ENCODE measurements around the gene FZR1.

Gene FZR1

DNA sequence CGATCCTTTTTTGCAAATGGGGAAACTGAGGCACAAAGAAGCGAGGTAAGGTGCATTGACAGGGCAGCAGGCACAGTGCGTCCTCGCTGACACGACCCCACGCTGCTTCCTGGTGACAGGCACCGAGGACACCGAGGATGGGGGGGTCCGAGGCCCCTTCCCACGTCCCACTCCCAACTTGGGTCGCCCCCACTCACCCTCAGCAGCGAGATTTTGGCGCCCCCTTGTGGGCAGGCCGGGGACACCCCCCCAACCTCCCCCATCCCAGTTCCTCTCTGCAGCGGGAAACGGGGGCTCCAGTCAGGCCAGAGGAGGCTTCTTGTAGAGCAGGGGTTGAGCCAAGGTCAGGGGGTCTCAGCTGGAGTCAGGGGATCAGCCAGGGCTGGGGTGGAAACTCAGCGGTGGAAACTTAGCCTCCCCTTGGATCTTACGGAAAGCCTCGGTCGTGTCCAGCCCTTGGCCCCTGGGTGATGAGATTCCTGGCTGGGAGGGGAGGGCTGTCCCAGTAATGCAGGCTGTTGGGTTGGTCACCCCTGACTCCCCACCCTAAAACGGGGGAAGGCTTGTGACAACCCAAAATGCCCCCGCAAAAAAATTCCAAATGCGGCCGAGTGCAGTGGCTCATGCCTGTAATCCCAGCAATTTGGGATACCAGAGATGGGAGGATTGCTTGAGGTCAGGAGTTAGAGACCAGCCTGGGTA lies 34.0 kb upstream of the FZR1 start:
- DNase-seq (ENCODE audit: extremely low read depth in 1 of 2, low read depth in 1 of 2), result peak in 1 of 2 donors; percentile 30

DNA sequence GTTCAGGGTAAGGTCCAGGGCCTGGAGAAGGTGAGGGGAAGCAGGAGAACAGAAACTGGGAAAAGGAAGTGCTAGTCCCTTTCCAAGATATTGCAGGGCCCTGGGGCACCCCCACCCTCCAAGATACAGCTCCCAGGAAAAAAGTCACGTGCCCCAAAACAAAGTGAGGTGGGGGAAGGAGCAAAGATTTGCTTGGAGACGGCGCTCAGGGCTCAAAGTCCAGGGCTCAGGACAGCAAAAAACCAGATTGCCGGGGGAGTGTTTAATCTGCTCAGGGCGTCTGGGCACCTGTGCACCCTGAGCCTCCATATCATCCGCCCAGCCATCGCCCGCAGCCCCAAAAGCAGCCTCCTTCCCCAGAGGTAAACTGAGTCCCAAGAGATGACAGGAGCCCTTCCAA lies 32.1 kb upstream of the FZR1 start:
- DNase-seq (ENCODE audit: extremely low read depth in 1 of 2, low read depth in 1 of 2), result no peak

DNA sequence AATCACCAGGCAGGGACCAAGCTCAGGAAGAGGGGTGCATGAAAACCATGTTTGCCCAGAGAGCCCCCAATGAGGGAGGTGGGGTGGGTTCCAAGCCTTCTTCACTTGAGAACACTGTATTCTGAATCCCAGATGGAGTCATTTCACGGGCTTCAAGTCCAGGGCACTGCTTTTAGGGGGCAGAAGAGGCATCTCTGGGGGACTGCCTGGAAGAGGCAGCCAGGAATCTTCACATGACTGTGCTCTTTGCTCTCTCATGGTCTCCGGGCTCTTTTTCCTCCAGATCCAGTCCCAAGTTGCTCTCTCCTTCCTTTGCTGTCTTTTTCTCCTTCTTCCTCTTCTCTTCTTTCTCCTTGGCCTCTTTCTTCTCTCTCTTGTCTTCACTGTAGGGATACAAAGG lies 31.5 kb upstream of the FZR1 start:
- no peak for DNase-seq (ENCODE audit: extremely low read depth in 1 of 2, low read depth in 1 of 2)

DNA sequence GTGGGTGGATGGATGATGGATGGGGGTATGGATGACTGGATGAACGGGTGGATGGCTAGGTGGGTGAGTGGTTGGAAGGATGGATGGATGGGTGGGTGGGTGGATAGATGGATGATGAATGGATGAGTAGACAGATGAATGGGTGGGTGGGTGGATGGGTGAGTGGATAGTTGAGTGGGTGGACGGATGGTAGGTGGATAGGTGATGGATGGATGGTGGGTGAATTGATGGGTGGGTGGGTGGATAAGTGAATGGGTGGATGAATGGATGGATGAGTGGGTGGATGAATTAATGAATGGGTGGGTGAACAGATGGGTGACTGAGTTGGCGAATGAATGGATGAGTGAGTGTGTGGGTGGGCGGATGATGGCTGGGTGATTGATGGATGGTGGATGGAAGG lies 30.7 kb upstream of the FZR1 start:
- no peak for DNase-seq (ENCODE audit: extremely low read depth in 1 of 2, low read depth in 1 of 2)

DNA sequence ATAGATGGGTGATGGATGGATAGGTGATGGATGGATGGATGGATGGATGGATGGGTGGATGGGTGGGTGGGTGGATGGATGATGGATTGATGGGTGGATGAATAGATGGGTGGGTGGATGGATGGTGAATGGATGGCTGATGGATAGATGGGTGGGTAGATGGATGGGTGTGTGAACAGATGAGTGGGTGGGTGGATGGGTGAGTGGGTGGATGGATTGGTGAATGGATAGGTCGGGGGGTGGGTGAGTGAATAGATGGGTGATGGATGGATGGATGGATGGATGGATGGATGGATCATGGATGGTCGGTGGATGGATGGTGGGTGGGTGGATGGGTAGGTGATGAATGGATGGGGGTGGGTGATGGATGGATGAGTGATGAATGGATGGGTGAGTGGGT lies 29.3 kb upstream of the FZR1 start:
- DNase-seq (ENCODE audit: extremely low read depth in 1 of 2, low read depth in 1 of 2), result no peak

DNA sequence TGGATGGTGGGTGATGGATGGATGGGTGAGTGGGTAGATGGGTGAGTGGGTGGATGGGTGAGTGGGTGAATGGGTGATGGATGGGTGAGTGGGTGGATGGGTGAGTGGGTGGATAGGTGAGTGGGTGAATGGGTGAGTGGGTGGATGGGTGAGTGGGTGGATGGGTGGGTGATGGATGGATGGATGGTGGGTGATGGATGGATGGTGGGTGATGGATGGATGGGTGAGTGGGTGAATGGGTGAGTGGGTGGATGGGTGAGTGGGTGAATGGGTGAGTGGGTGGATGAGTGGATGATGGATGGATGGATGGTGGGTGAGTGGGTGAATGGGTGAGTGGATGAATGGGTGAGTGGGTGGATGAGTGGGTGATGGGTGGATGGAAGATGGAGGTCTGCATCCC lies 28.6 kb upstream of the FZR1 start:
- DNase-seq (ENCODE audit: extremely low read depth in 1 of 2, low read depth in 1 of 2), result no peak

DNA sequence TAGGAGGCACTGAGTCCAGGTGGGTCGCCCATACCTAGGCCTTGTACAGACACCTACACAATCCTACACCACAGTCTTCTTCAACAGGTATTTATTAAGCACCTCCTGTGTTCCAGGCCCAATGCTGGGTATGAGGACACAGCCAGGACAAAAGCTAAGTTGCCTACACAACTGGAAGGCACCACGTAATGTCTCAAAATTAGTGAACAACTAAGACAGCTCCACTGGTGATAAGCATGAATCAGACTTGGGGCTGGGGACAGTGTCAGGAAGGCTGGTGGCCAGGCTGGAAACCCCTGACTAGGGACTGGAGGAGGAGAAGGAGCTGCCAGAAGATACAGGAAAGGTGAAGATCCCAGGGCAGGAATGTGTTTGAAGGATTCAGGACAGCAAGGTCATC lies 28.2 kb upstream of the FZR1 start:
- DNase-seq (ENCODE audit: extremely low read depth in 1 of 2, low read depth in 1 of 2), result no peak

DNA sequence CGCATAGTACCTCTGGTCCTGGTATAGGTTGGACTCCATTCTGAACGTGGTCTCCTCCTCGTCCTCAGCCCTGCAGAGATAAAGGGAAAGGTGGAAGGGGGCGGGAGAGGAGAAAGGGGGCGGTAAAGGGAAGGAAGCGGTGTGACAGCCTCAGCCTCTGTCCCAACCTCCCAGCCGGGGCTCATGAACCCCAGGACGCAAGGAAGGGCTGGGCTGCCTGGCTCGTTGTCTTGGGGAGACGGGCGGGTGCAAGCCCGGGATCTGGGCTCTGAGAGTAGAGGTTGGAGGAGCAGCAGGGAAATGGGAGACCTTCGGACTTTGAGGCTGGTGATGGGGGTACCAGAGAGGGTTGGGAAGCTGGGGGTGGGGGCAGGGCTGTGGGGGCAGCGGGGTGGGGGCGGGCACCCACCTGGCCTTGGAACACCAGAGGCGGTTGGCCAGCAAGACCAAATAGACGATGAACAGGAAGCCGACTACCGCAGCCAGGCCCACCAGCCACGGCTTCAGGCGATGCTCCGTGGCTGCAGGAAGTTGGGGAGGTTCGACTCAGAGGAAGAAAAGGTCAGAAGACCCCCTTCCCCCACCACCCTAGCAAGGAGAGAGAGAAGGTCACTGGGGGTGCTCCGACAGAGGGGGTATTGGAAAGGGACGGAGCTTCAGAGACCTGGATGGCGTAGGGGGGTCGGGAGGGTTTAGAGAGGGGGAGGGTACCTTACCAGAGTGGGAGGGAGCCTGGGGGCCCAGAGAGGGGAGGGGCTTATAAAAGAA lies 27.5 kb upstream of the FZR1 start:
- no peak for DNase-seq (ENCODE audit: extremely low read depth in 1 of 2, low read depth in 1 of 2)

DNA sequence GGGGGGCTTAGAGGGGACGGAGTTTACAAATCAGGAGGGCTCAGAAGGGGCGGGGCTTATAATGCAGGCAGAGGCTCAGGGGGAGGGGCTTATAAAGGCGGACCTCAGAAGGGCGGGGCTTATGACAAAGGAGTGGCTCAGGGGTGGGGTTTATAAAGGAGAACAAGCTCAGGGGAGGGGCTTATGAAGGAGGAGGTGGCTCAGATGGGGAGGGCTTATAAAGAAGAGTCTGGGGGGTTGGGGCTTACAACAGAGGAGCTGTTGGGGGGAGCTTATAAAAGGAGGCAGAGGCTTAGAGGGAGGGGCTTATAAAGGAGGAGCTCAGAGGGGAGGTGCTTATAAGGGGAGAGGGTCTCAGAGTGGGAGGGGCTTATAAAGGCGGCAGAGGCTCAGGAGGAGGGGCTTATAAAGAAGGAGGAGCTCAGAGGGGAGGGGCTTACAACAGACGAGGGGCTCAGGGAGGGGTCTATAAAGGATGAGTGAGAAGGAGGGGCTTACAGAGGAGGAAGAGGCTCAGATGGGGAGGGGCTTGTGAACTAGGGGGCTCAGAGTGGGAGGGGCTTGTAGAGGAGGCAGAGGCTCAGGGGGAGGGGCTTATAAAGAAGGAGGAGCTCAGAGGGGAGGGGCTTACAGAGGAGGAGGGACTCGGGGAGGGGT lies 26.8 kb upstream of the FZR1 start:
- DNase-seq (ENCODE audit: extremely low read depth in 1 of 2, low read depth in 1 of 2), result no peak

DNA sequence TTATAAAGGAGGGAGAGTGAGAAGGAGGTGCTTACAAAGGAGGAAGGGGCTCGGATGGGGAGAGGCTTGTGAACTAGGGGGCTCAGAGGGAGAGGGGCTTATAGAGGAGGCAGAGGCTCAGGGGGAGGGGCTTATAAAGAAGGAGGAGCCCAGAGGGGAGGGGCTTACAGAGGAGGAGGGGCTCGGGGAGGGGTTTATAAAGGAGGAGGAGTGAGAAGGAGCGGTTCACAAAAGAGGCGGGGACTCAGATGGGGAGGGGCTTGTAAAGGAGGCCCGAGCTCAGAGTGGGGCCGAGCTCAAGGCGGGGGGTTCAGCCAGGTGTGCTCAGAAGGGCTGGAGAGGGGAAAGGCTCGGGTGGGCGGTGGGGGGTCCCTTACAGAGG lies 26.3 kb upstream of the FZR1 start:
- no peak for DNase-seq (ENCODE audit: extremely low read depth in 1 of 2, low read depth in 1 of 2)

DNA sequence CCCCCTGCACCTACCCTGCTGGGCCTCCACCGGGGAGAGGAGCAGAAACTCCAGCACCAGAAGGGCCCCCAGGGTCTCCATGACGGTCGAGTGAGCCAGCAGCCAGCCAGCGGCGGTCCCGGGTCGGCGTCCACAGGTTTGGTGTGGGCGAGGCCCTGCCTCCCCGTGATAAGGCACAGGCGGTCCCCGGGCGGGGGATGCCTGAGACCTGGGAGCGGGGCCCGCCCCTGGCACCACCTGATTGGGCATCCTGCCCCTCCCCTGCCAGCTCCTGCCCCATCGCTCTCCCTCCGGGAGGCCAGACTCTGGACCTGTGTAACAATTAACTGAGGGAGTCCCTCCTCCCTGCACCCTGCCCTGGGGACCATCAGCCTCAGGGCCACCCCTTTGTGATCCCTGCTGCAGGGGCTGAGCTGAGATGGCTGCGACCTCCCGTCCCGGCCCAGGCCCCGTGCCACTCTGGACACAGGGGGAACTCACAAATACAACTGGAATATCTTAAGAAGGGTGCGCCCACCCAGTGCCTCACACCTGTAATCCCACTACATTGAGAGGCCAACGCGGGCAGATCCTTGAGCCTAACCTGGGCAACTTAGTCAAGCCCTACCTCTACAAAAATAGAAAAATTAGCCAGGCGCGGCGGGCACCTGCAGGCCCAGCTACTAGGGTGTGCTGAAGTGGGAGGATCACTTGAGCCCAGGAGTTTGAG lies 25.6 kb upstream of the FZR1 start, which contains the start of gene SMIM24:
Gene SMIM24 (minus strand): TSS at position 143 of the 709 bp plus-strand sequence. CDS start 62 bp downstream, at position 81.
- DNase-seq (ENCODE audit: extremely low read depth in 1 of 2, low read depth in 1 of 2), result no peak

DNA sequence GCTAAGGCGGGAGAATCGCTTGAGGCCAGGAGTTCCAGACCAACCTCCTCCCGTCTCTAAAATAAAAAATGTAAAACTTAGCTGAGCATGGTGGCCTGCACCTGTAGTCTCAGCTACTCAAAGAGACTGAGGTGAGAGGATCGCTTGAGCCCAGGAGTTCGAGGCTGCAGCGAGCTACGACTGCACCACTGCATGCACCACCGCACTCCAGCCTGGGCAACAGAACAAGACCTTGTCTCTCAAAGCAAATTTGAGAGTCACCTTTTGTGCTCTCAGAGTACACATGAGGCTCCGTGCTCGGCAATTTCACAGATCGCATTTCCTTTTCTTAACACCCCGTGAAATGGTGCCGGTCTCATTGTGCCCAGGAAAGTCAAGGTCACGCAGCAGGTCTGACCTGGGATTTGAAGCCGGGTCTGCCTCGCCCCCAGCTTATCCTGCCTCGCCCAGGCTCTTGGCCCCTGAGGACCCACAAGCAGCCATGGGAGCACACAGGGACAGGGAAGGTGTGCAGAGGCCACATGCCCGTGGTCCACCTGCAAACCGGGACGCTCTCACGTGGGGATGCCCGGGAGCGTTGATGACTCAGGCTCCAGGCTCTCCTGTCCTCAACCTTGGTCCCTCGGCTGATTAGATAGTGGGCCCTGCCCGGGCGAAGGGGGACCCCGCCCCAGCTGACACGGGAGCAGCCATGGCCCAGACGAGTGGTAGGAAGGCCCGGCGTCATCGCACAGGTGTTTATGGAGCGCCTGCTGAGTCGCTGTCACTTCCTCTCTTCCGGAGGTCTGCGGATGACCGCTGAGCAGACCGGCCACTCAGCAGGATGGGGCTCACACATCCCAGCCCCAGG lies 24.6 kb upstream of the FZR1 start:
- DNase-seq (ENCODE audit: extremely low read depth in 1 of 2, low read depth in 1 of 2), result no peak

DNA sequence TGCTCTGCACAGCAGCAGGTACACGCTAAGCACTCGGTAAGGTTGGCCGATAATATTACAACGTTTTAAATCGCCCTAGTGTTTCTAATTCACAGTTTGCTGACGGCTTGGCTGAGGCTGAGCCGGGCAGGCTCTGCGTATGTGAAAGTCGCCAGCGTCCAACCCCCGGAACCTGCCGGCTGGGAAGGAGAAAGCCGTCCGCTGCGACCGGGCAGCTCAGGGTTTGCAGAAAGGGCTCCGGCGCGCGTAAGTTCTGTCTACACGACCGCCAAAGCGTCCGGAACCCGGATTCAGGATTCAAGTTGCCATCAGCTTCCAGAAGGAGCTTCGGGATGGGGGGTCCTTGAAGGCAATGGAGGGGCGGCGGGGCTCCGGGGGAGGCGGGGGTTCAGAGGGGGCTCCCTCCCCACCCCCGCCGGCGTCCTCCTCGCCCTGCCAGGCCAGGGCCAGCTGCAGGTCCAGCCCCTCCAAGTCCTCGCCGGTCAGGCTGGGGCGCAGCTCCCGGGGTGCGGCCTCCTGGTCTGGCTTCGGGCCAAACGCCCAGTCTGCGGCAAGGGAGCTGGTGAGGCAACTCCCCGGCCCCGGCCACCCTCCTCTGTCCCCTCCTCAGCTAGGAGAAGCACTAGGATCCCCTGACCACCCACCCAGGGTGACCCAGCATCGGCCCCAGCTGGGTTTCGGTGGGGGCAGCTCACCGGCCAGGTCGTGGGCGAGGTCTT lies 23.4 kb upstream of the FZR1 start:
- DNase-seq (ENCODE audit: extremely low read depth in 1 of 2, low read depth in 1 of 2), result no peak

DNA sequence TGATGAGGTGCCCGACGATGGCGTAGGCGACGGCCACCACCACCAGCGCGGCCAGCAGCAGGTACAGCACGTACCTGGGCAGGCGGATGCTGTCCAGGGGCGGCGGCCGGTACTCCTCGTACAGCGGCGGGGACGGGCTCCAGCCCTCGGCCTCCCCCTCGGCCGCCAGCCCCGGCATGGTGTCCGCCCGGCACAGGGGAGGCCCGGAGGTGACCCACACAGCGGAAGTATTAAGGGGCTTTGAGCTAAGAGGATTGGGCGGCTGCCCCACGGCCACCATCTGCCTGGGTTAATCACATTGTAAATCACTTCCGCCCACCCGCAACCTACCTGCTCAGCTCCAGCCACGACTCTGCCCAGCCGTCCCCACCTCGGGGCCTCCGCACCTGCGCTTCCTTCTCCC lies 22.9 kb upstream of the FZR1 start, which contains the start of gene SMIM44:
Gene SMIM44 (minus strand): TSS at position 216 of the 403 bp plus-strand sequence. CDS start 38 bp downstream, at position 178.
- DNase-seq (ENCODE audit: extremely low read depth in 1 of 2, low read depth in 1 of 2), result no peak

DNA sequence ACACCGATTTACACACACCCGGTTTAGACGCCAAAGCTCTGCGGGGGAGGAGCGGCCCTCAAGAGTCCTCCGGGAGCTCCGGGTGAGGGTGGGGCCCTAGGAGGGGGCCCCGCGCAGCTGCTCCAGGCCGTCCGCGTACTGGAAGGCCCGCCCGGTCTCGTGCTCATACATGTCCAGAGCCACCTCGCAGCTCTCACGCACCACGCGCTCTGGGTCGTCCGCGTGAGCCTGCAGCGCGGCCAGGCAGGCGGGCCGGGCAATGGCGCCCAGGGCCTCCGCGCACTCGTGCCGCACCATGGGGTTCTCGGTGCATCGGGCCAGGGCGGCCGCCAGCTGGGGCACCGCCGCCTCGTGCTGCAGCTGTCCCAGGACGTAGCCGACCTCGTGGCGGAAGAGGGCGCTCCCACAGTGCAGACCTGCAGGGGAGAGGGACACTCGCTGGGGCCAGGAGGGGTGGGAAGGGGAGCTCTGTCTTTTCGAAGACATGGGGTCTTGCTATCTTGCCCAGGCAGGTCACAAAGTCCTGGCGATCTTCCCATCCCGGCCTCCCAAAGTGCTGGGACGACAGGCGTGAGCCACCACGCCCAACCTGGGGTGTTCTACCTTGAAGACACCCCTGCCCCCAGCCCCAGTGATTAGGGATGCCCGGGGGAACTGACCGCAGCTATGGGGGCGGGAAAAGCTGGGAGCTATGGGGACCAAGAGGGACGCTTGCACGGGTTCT lies 14.6 kb upstream of the FZR1 start:
- DNase-seq (ENCODE audit: extremely low read depth in 1 of 2, low read depth in 1 of 2), result no peak

DNA sequence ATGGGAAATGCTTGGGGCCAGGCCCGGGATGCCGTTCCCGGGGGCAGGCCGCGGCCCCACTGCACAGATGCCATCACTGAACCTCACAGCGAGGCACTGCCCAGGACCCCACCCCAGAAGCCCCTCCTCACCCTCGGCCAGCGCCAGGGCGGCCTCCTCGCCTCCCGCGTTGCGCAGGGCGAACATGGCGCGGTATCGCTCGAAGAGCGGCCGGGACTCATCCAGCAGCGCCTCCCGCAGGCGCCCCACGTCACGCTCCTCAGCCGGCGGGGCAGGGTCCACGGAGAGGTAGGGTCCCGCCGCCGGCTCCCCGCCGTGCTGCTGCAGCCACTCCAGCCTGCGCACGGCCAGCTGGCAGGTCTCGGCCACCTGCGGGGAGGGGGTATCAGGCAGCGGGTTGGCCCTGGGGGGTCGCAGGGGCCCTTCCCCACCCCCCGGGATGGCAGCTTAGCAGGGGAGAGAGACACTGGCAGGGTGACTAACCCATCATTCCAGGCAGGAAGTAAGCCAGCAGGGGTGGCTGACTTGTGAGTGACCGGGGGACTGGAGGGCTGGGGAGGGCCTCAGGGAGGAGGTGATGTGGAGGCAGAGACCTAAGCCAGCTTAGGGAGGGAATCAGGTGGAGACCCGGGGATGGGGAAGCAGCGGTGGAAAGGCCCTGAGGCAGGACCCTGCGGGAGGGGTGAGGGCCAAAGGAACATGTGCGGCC lies 13.8 kb upstream of the FZR1 start:
- DNase-seq (ENCODE audit: extremely low read depth in 1 of 2, low read depth in 1 of 2), result no peak

DNA sequence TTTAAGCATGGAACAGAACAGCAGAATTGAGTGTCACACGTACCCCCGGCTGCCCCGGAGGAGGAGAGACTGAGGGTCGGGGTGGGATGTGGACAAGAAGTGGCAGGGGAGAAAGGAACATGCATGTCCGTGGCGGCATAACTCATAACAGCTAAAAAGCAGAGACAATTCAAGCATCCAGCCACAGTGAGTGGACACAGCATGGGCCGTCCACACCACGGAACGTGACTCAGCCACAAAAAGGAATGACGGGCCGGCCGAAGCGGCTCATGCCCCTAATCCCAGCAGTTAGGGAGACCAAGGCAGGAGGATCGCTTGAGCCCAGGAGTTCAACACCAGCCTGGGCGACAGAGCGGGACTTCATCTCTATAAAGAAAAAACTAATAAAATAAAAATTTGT lies 13.2 kb upstream of the FZR1 start:
- DNase-seq (ENCODE audit: extremely low read depth in 1 of 2, low read depth in 1 of 2), result no peak

DNA sequence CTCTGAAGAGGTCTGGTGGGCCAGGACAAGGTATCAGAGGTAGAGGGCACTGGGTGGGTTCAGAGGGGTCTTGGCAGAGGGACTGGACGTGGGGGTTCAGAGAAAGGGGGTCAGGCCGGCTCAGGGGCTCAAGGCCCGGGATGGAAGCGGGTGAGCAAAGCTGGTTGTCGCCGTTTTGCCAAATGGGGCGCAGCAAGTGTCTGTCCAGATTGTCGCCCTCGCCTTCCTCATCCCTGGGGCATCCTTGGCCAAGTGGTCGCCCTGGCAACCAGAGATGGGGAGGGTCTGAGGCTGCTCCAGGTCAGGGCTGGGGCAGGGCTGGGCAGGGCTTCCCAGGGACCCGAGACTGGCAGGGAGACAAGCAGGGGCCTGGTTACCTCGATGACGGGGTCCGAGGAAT lies 12.5 kb upstream of the FZR1 start:
- DNase-seq (ENCODE audit: extremely low read depth in 1 of 2, low read depth in 1 of 2), result no peak
